ENCODE measurements around the gene AKAP12. TPM values are rescaled to one million over a fixed set of nuclear protein-coding genes. Genes with fewer than 3 reads are reported as not detected.

The AKAP12 gene
- total and polyA plus RNA-seq, 12 donors, result 5.7 to 43.3 (median 12.2) TPM

GRCh38 chr6:151257985-151258445 is 18.2 kb downstream of the AKAP12 start:
- WGBS, 2 donors, result 51 to 52% methylated on average over 4 of the region's 4 CpGs
- TF ChIP-seq CTCF (IDR thresholded peaks at IDR 0.05), result no peak
- intact Hi-C loops (cut with DNase I), result no loop called here
- Histone ChIP-seq H3K27me3 (no peaks in the 10 kb centered on the region), H3K27ac (peak overlapping the region in 5 of 10 donors; percentile 24 to 63 (median 55)), H3K4me1 (peaks cover 0 to 35% (median 6%) of the 10 kb centered on the region in 9 donors), H3K36me3 (peaks cover 0 to 4% (median 0%) of the 10 kb centered on the region in 9 donors), H3K9me3 (no peaks in the 10 kb centered on the region), H3K4me3 (no peak overlapping the region)
- peak in 6 of 8 donors; percentile 42 to 75 (median 49) for ATAC-seq
- DNase-seq, result no peak

GRCh38 chr6:151260205-151260604 is 20.4 kb downstream of the AKAP12 start:
- H3K27ac ChIP-seq, result peak overlapping the region in 3 of 10 donors; percentile 25 to 62 (median 28)

DNA sequence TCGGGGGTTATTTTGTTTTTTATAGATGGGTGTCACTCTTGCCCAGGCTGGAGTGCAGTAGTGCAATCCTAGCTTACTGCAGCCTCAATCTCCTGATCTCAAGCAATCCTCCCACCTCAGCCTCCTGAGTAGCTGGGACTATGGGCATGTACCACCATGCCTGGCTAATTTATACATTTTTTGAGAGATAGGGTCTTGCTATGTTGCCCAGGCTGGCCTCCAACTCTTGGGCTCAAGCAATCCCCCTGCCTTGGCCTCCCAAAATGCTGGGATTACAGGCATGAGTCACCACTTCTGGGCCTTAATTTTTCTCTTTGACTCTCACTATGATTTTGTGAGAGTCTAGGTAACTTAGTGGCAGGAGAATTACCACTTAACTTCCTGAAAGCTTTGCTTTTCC is 23.3 kb downstream of the AKAP12 start:
- Histone ChIP-seq H3K9me3 (no peaks in the 10 kb centered on the region), H3K4me3 (no peak overlapping the region), H3K36me3 (no peaks in the 10 kb centered on the region), H3K27me3 (no peaks in the 10 kb centered on the region), H3K4me1 (peaks cover 0 to 29% (median 0%) of the 10 kb centered on the region in 9 donors), H3K27ac (peak overlapping the region in 1 of 10 donors; percentile 26)
- no peak for TF ChIP-seq CTCF (IDR thresholded peaks at IDR 0.05)
- DNase-seq, result no peak
- ATAC-seq, result no peak
- 95 to 96% methylated on average over 1 of the region's 1 CpG for WGBS, 2 donors
- intact Hi-C loops (cut with DNase I), result no loop called here

More at GRCh38 chr6:151260205-151260604, 20.4 kb downstream of the AKAP12 start:
- Histone ChIP-seq H3K36me3 (peaks cover 0 to 4% (median 0%) of the 10 kb centered on the region in 9 donors), H3K4me1 (peaks cover 0 to 35% (median 0%) of the 10 kb centered on the region in 9 donors), H3K9me3 (no peaks in the 10 kb centered on the region), H3K27me3 (no peaks in the 10 kb centered on the region), H3K4me3 (no peak overlapping the region)
- ATAC-seq (peak in 1 of 8 donors; percentile 62), DNase-seq (no peak)
- intact Hi-C loops (cut with DNase I), result no loop called here
- WGBS, 2 donors, result 82% methylated on average over 4 of the region's 4 CpGs
- TF ChIP-seq CTCF (IDR thresholded peaks at IDR 0.05), result no peak

DNA sequence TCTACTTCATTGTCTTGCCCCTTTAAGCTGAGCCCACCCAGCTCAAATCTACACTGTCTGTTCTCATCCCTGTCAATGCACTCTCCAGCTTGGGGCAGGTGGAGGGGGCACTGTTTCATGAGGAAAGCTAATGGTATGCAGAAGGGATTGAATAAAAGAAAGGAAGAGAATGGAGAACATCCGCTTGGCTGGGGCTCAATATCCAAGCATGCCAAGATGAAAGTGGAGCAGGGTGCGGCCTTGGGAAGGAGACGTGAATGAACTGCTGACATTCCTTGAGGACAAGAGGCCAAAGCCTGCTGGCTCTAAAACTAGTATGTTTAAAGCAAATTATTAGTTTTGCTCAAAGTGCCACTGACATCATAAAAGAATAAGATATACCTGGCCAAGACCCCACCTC is 24.2 kb downstream of the AKAP12 start:
- 79 to 82% methylated on average over 3 of the region's 3 CpGs for WGBS, 2 donors
- intact Hi-C loops (cut with DNase I), result no loop called here
- peaks cover 0 to 19% (median 4%) of the 10 kb centered on the region in 9 donors for H3K4me1 ChIP-seq
- no peaks in the 10 kb centered on the region for H3K36me3 ChIP-seq
- DNase-seq (peak; percentile 19 to 24), ATAC-seq (peak in 6 of 8 donors; percentile 39 to 69 (median 59))
- H3K4me3 ChIP-seq, result no peak overlapping the region
- H3K27ac ChIP-seq, result peak overlapping the region in 1 of 10 donors; percentile 25
- H3K27me3 ChIP-seq, result no peaks in the 10 kb centered on the region
- no peak for TF ChIP-seq CTCF (IDR thresholded peaks at IDR 0.05)
- H3K9me3 ChIP-seq, result no peaks in the 10 kb centered on the region

Measured in heart right ventricle (tissue), 16 donors.